GM12873 (cell line): Measurements from ENCODE around the gene RAB3D.

Source experiments
- CTCF ChIP-seq: IDR thresholded peaks from 2 replicates; pipeline ENCODE4 v1.5.1; 2012; ENCODE audit warnings: low read depth, mild to moderate bottlenecking, moderate library complexity, low read length, control low read depth; ENCODE audit not compliant: insufficient read depth; ENCODE audit errors: missing control alignments

Gene RAB3D

GRCh38 chr19:11379857-11380350 lies 40.4 kb upstream of the RAB3D start:
- no peak for TF ChIP-seq CTCF

GRCh38 chr19:11378319-11379189 lies 39.1 kb upstream of the RAB3D start:
- peak; percentile 79 for TF ChIP-seq CTCF

- no peak for TF ChIP-seq CTCF
Measured at GRCh38 chr19:11377756-11378155, 38.3 kb upstream of the RAB3D start.

- TF ChIP-seq CTCF = no peak
Measured at GRCh38 chr19:11377237-11377636, 37.8 kb upstream of the RAB3D start.

GRCh38 chr19:11375143-11375948 lies 35.9 kb upstream of the RAB3D start:
- no peak for TF ChIP-seq CTCF

- no peak for TF ChIP-seq CTCF
Measured at GRCh38 chr19:11374433-11375142, 35.1 kb upstream of the RAB3D start, which contains the start of gene SWSAP1. TSS of gene SWSAP1 (plus strand) at chr19:11374666. CDS start at chr19:11374681, 15 bp downstream.
